Stimulated activated CD8-positive, alpha-beta memory T cell treated with anti-CD3 and anti-CD28 coated beads, Interleukin-4, amount 100 ng/mL, for 24 hours (primary cell): ENCODE results near the gene SC5D.

Experiments
- DNase-seq: peaks from one replicate; pipeline ENCODE4 v3.0.0-alpha.2; 2020; ENCODE audit warnings: low read depth

SC5D gene

DNA sequence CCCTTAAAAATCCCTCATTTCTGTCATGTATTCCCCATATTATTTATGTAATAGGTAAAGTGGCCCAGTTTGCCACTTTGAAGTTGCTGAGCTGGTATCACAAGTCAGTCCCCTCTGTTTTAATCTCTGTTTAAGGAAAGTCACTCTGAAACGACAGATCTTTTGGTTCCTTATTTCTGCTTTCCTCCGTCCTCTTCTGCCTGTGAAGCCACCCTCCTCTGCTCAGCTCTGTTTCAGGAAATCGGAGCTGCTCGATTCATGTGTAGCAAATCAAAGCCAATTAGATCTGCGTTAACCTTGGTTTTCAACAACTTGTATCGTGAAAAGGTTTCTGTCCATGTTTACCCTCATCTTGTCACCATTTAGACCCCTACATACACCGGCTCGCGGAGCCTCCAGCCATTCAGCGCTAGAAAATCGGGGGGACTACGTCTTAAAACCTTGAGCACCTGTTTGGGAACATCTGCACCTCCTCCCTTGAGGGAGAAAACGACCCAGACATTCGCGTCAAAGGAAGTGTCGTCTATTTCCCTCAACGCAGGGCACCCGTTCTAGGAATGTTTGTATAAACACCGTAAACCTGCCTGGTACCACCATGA lies 576 bp upstream of the SC5D start:
- DNase-seq, result no peak

DNA sequence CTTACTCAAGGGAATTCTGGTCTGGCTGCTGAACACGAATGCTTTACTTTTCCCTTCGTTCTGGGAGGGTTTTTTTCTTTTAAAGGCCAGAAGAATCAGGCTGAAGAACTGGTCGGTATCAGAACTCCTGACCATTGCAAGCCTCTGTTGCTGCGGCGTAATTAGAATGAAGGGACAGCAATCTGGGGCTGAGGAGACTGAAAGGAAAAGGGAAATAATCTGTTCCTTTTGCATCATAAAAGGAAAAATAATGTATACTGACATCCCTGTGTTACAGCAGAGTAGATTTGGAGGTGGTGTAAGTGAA lies 670 bp downstream of the SC5D start:
- DNase-seq, result no peak

DNA sequence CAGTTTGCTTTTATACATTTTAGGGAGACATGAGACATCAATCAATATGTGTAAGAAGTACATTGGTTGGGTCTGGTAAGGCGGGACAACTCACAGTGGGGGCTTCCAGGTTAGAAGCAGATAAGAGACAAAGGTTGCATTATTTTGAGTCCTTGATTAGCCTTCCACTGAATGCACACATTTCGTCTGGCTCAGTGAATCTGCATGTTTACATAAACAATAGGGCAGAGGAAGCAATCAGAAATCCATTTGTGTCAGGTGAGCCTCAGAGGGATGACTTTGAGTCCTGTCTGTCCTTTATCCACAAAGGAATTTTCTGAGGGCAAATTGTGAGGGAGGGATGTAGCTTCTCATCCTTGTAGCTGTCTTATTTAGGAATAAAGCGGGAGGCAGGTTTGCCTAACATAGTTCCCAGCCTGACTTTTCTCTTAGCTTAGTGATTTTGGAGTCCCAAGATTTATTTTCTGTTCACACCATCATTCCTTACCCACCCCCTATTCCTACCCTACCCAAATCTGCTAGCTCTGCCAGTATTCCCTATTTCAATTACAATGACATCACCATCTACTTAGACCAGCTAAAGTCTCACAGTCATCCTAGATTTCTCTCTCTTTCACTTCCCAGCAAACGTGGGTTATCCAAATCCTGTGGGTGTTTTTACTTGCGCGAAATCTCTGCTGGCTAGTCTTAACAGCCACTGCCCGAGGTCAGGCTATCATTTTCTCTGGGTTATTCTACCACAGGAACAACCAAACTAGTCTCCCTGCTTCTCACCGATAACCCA lies 2.9 kb downstream of the SC5D start:
- no peak for DNase-seq

GRCh38 chr11:121297872-121298271 lies 5.3 kb downstream of the SC5D start:
- DNase-seq, result no peak

DNA sequence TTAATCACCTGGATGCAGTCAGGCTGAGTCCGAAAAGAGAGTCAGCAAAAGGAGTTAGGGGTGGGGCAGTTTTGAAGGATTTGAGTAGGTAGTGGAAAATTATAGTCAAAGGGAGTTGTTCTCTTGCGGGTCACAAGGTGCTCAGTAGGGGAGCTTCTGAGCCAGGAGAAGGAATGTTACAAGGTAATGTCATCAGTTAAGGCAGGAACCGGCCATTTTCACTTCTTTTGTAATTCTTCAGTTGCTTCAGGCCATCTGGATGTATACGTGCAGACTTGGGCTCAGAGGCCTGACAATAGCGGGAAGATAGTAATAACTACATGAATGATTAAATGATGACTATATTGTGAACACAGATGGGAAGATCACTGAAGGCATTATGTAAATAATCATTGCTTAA lies 6.2 kb downstream of the SC5D start:
- DNase-seq, result no peak

DNA sequence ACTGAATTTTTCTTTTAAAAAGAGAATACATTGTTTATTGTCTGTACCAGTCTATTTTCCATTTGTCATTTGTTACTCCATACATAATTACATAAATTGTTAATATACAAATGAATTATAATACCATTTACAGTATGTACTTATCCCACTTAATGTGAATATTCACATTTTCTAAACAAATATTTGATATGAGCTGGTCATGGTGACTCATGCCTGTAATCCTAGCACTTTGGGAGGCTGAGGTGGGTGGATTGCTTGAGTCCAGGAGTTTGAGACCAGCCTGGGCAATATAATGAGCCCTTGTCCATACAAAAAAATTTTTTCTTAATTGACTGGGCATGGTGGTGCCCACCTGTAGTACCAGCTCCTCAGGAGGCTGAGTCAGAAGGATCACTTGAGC lies 6.8 kb downstream of the SC5D start:
- no peak for DNase-seq

- no peak for DNase-seq
Observed at GRCh38 chr11:121300313-121300971, 7.9 kb downstream of the SC5D start.

- no peak for DNase-seq
Observed at GRCh38 chr11:121300972-121301699, 8.6 kb downstream of the SC5D start.

GRCh38 chr11:121304759-121305158 lies 12.2 kb downstream of the SC5D start:
- DNase-seq, result no peak

DNA sequence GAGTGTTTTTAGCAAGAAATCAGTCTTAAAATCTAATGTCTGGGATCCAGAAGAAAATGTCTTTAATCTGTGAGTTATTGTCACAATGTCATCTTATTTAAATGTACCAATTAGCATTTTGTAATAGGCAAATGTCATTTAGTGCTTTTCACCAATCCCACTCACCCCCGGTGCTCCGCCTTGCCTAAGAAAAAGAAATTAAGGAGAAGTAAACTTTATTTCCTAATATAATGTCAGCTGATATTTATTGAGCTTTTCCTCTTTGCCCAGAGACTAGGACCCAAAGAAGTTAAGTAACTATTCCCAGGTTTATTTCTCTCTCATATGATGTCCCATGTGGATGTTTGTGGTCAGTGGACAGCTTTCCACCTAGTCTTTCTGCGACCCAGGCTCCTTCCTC lies 16.2 kb downstream of the SC5D start:
- no peak for DNase-seq

- no peak for DNase-seq
Observed at GRCh38 chr11:121309688-121310087, 17.1 kb downstream of the SC5D start.

DNA sequence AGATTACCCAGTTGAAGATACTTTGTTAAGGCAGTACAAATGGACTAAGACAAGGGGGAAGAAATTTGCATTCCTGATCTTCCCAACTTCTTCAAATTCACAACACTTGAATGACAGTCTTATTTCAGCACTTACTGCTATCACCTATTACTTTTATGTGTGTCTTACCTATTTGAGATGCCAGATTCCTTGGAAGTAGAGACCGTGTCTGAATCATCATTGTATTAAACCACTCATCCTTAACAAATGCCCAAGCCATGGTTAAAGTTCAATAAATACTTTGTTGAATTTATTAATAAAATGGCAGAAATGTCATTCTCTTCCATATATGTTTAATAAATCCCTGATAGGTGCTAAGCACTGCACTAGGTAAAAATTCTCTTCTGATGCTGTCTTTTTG lies 18.3 kb downstream of the SC5D start:
- no peak for DNase-seq

- no peak for DNase-seq
Observed at GRCh38 chr11:121311373-121311772, 18.8 kb downstream of the SC5D start.

DNA sequence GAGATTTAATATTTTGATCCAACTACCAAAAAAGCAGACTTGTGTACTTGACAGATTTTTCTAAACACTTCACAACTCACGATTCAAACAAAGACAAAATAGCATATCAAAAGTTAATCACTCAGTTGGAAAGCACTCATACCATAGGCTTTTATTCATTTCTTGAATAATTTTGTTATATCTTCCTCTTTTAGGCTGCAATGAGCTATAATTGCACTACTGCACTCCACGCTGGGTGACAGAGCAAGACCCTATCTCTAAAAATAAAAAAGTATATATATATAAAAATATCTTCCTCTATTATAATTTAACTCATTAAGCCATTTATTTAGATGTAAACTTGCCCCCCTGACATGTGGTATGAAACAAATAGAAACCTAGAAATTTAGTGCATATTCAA lies 19.9 kb downstream of the SC5D start:
- no peak for DNase-seq

DNA sequence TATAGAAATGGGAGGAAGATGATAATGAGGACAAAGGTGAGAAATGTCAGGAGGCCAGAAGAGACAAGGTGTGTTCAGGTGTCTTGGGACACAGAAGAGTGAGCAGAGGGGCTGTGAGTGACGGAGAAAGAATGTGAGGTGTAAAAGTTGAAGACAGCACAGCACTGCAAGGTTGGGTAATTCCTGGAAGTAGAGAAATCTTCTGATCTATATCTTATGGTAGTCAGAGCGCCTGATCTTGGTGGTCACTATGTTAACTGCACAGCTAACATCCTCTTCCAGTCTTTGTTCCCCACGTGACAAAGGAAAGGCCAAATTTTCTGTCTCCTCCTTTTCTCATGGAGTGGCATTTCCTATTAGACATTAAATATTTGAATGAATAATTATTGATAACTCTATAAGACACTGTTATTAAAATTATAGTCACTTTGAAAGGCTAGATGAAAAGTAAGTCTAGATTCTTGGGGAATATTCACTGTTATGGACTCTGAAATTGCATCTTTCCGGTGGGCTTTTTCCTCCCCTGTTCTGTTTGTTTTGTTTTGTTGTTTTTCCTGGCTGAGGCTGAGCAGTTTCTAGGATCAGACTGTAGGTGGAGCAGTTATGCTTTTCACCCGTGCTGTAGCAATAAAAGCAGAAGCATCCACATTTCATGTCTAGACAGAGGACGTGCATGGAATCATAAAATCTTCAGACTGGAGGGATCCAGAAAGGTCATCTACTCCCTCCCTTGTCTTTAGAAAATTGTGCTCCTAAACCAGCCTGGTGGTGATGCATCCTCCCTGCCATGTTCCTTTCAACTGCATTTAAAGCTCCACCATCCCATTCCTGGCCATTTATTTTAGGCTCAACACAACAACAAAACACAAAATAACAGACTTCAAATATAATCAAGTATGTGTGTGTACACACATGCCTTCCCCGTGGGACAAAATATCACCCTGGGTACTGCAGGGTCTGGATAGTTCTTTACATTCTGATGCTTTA lies 26.6 kb downstream of the SC5D start:
- DNase-seq, result no peak

DNA sequence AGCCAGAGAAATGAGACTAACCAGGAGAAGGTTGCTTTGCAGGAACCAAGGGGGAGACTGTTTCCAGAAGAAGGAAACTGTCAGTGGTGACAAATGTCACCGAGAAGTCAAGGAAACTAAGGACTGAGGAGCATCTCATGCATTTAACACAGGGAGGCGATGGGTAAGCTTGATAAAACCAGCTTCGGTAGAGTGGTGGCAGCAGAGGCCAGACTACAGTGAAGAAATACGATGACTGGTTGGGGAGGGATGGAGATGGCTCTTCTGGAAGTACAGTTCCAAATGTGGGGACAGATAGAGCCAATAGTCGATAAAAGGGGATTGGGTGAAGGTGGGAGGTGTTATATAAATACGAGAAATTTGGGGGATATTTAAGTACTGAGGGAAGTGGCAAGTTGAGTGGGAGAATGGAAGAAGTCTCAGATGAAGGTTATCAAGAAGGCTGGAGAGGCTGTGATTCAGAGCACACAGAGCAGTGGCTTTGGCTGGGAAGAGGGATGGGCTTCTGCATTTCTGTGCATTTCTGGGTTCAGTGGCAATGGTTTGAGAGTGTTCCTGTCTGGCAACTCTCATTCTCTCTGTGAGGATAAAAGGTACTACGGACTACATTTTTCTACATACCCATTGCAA lies 29.2 kb downstream of the SC5D start:
- no peak for DNase-seq

DNA sequence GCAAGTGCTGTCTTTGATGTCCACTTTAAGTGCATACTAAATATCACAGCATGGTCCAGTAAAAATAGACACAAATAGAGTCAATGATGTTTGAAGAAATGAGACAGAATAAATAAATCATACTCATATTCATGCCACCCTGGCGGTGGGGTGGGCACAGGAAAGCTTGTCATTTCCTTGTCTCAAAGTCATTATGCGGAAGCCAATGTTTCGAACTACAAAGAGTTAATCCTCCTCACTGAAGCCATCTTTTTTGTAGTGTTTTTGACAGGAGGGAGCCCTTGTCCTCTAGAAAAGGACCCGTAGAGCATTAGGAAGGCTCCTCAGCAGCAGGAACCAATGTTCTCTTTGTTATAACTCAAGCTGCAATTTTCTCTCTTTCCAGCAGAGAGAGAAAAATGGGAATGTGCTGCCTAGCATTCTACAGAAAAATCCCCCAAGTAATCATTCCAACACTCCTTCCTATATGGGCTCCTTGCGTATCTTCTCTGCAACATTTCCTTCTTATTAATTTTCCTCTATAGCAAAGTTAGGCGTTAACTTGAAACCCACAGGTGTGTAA lies 30.6 kb downstream of the SC5D start:
- DNase-seq, result no peak

DNA sequence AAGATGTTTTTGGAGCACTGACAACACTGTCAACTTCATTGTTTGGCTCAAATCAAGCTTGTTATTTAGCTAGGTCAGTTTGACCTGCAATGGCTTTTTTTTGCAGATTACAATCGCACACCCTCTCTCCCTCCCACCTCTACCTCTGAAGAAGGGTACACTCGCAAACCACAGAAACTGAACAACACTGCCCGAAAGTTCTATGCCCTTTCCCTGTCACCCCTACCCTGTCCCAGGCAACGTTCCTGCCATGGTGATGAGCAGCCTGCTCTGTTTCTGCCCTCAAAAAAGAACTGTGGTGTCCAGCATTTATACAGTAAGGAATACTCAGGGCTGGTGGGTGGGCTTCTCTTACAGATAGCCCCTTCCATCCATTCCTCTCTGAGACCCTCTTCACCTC lies 33.7 kb downstream of the SC5D start:
- DNase-seq, result no peak

DNA sequence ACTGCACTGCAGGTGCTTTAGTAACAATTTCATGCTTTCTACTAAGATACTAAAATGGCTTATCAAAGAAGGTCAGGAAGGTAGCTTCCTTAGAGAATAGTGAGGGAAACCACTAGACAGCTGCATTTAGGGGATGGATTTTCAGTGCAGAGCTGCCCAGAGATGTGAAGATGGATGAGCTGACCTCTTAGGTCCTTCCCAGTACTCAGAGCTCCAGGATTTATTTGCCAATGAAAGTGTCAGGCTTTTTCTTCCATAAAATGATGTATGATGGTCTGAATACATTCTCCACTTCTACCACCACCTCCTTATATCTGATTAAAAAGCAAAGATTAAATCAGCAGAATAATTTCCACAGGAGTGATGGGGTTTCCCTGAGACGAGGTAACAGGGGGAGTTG lies 35.0 kb downstream of the SC5D start:
- DNase-seq, result no peak

DNA sequence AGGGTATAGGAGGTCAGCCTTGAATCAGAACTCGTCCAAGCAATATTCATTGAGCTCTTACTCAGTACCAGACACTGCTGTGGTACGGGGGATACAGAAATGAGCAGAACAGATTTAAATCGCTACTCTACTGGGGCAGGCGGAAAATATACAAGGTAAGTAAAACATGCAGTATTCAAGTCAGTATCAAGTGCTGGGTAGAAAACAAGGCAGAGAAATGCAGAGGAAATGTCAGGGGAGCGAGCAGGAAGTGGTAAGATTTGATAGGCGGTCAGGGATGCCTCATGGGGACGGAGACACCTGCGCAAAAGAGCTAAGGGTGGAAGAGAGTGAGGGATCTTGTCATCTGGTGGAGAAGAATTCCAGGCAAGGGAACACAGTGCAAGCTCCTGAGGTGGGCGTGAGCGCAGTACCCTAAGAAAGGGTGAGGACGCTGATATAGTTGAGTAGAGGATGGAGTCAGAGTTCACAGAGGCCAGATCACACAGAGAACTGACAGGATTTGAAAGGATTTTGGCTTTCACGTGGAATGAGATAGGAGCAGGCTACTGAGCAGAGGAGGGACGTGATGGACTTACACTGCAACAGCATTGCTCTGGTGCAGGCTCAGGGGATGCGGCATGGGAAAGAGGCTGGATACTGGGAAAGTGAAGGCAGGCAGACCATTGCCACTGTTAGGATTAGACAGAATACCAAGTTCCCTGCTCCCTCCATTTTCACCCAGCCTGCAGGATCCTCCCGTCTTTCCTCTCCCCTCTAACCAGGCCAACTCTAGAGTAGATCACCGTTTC lies 35.8 kb downstream of the SC5D start:
- DNase-seq, result no peak
